HG02852 (cell line): ENCODE measurements around the gene MUC4.

Experiments
- ATAC-seq: cut with Tn5 transposase; IDR thresholded peaks from one replicate; pipeline ENCODE4 v1.9.1; 2021; ENCODE audit warnings: mild to moderate bottlenecking, moderate library complexity; ENCODE audit not compliant: unreplicated experiment

Gene MUC4, protein sequence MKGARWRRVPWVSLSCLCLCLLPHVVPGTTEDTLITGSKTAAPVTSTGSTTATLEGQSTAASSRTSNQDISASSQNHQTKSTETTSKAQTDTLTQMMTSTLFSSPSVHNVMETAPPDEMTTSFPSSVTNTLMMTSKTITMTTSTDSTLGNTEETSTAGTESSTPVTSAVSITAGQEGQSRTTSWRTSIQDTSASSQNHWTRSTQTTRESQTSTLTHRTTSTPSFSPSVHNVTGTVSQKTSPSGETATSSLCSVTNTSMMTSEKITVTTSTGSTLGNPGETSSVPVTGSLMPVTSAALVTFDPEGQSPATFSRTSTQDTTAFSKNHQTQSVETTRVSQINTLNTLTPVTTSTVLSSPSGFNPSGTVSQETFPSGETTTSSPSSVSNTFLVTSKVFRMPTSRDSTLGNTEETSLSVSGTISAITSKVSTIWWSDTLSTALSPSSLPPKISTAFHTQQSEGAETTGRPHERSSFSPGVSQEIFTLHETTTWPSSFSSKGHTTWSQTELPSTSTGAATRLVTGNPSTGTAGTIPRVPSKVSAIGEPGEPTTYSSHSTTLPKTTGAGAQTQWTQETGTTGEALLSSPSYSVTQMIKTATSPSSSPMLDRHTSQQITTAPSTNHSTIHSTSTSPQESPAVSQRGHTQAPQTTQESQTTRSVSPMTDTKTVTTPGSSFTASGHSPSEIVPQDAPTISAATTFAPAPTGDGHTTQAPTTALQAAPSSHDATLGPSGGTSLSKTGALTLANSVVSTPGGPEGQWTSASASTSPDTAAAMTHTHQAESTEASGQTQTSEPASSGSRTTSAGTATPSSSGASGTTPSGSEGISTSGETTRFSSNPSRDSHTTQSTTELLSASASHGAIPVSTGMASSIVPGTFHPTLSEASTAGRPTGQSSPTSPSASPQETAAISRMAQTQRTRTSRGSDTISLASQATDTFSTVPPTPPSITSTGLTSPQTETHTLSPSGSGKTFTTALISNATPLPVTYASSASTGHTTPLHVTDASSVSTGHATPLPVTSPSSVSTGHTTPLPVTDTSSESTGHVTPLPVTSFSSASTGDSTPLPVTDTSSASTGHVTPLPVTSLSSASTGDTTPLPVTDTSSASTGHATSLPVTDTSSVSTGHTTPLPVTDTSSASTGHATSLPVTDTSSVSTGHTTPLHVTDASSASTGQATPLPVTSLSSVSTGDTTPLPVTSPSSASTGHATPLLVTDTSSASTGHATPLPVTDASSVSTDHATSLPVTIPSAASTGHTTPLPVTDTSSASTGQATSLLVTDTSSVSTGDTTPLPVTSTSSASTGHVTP (N-terminal part only)

GRCh38 chr3:195811756-195812155 is at the start of gene MUC4:
TSS of gene MUC4 (minus strand) at chr3:195811929. CDS start at chr3:195811817, 112 bp downstream.
- ATAC-seq, result no peak

DNA sequence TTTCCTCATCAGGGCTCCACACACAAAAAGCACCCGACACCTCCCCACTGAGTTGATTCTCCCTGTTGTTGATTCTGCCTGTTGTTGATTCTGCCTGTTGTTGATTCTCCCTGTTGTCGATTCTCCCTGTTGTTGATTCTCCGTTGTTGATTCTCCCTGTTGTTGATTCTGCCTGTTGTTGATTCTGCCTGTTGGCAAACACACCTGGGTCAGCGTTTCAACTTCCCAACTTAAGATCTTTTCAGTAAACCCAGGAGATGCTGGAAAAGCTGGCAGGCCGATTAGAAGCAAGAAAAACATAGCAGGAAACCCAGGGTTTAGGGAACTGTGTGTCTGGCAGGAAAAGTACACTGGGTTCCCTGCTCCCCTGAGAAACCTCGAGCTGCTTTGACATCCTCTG is 48.7 kb upstream of the MUC4 start:
- ATAC-seq, result no peak

DNA sequence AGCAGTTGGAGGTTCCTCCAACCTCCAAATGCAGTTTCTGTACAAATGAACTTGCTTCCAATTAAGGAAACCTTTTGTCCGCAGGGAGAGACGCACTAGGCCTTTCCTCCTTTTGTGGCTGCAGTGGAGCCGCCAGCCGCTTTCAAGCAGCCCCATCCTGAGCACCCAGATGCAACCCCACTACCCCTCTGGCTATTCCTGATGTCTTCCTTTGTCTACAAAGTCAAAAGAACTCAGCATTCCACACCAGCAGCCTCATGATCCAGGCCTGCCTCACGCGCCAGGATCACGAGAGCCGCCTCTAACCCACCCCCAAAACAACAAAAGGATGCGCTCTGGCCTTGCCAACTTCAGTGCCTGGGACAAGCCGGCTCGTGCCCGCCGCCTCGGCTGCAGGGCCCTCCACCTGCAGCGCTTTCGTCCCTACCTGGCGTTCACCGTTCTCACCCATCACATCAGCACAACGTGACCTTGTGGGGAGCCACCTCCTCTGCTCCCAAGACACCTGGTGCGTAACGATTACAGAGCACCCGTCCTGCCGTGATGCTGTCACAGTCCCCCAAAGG is 48.2 kb upstream of the MUC4 start:
- no peak for ATAC-seq

DNA sequence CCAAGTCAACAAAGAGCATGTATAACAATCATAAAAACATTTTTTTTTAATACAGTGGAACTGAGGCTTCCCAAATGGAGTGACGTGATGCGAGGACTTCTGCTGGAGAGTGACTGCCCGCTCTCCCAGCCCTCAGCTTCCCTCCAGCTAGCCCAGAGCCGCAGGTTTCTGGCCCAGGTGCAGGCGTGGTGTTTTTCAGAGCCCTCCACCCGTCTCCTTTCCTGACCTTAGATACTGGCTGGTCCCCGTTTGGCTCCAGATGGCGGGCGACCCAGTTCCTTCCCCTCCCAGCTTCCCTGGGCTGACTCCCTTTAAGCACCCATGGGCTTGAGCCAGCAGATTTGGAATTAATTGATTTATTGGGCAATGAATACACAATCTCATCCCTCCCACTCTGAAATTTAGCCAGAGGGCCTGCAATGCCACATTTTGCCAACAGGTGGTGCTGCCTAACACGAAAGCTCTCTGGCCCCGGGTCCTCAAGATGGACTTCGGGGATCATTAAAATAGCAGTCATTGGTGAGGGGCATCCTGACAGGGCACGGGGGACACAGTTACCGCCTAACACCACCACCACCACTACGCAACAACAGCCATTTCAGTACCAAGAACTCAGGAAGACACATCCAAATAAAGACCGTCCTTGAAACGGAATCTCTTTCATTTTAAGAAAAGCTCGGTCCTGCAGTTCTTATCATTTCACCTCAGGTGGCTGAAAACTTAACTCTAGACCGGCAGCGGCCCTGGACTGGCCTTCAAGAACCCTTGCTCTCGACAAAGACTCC is 47.5 kb upstream of the MUC4 start:
- no peak for ATAC-seq

- ATAC-seq, result no peak
Measured at GRCh38 chr3:195856410-195857084, 44.8 kb upstream of the MUC4 start.

GRCh38 chr3:195855471-195856409 is 44.0 kb upstream of the MUC4 start:
- ATAC-seq, result no peak

GRCh38 chr3:195854628-195855294 is 43.0 kb upstream of the MUC4 start:
- ATAC-seq, result no peak

DNA sequence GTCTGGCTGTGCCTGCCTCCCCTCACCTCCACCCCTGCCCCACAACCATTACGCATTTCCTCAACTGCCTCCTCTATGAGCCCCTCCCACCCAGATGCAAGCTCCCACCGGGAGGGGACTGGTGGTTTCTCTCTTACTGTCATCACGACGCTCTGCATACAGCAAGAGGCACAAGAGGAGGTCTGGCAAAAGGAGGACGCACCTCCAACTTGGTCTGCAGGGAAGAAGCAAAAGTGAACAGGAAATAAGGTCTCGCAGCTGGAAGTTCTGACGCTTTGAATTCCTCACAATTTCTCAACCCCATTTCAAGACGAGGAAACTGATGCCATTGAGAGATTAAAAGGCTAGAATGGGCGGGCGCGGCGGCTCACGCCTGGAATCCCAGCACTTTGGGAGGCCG is 42.3 kb upstream of the MUC4 start:
- ATAC-seq, result no peak

DNA sequence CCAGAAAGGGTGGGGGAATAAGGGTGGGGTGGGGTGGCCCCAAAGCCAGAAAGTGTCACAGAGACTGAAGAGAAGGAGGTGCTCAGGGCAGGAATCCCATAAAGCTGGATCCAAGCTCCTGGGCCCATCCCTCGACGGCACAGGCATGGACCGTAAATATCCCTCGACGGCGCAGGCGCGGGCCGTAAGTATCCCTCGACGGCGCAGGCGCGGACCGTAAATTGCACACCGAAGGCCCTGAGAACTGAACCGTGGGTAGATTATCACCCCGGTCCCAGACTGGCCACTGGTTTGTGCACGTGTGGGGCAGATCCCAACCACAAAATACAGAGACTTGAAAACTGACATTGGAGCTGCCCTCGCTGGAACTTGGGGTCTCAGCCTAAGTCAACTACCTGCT is 41.3 kb upstream of the MUC4 start:
- ATAC-seq, result no peak

GRCh38 chr3:195850857-195851543 is 39.3 kb upstream of the MUC4 start:
- ATAC-seq, result peak; percentile 85

GRCh38 chr3:195849322-195850074 is 37.8 kb upstream of the MUC4 start:
- no peak for ATAC-seq

GRCh38 chr3:195847055-195847950 is 35.6 kb upstream of the MUC4 start:
- ATAC-seq, result no peak

- no peak for ATAC-seq
Measured at GRCh38 chr3:195845483-195845882, 33.8 kb upstream of the MUC4 start.

- no peak for ATAC-seq
Measured at GRCh38 chr3:195844671-195845218, 33.0 kb upstream of the MUC4 start.
